ENCODE measurements around the gene BRD1.
"Not testable (repeated sequence)": the region's sequence is repeated elsewhere in the genome, so short reads cannot be mapped to it uniquely, and the experiment has no call there.

BRD1 gene

GRCh38 chr22:49825944-49826602 is 1.6 kb downstream of the BRD1 start:
- DNase-seq, result no peak

DNA sequence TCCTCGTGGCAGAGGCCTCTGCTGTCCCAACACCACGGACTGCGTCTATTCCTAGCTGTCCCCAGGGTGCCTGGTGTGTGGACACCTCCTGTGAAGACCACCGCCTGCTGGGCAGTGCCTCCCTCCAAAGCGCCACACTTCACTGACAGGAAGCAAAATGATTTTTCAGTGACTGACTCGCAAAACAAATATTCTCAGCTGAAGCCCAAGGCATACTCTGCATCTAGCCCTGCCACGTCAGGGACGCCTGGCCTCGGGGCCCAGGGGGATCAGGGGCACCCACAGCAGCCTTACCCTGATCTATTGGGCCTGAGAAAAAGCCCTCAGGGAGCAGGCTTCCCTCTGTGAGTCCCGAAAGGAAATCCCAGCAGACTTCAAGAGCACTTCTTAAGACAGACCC is 2.2 kb downstream of the BRD1 start:
- no peak for DNase-seq

GRCh38 chr22:49824936-49825335 is 2.7 kb downstream of the BRD1 start:
- no peak for DNase-seq

- no peak for DNase-seq
Measured at GRCh38 chr22:49824185-49824925, 3.3 kb downstream of the BRD1 start.

- no peak for DNase-seq
Measured at GRCh38 chr22:49823289-49824045, 4.2 kb downstream of the BRD1 start.

DNA sequence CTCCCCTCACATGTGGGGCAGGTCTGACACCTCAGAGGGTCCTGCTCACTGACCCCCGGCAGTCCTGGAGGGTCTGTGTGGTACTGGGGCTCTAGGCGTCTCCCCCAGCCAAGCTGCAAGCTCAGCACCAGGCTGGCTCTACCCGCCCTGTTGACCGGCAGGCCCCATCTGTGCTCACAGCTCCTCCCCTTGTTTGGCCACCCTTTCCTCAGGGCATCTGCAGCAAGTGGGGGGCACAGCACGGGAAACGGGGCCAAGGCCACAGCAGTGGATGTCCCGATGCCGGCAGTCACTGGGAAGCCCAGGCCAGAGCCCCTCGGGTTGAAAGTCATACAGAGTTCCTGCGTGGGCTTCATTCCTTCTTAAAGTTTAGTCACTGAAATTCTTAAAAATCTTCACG is 5.9 kb downstream of the BRD1 start:
- not testable (repeated sequence) for DNase-seq

GRCh38 chr22:49820984-49821383 is 6.7 kb downstream of the BRD1 start:
- DNase-seq, result no peak

GRCh38 chr22:49817359-49817758 is 10.3 kb downstream of the BRD1 start:
- DNase-seq, result no peak

DNA sequence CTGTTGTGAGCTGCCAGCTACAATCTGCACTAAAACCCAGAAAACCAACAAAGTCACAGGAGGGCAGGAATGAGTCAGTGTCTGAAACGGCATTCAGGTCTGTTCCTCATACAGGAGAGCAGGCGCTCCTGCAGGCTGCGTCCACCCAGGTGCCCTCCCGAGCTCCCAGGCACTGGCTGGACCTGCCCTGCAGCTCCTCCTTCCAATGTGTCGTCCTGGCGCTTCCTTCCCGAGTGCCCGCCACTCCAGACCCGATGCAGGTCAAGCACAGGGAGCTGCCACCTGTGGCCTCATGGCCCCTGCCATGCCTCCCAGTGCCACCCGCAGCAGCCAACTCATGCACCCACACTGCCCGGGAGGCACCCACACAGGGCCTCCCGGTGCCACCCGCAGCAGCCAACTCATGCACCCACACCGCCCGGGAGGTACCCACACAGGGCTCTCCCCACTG is 12.0 kb downstream of the BRD1 start:
- DNase-seq, result no peak

DNA sequence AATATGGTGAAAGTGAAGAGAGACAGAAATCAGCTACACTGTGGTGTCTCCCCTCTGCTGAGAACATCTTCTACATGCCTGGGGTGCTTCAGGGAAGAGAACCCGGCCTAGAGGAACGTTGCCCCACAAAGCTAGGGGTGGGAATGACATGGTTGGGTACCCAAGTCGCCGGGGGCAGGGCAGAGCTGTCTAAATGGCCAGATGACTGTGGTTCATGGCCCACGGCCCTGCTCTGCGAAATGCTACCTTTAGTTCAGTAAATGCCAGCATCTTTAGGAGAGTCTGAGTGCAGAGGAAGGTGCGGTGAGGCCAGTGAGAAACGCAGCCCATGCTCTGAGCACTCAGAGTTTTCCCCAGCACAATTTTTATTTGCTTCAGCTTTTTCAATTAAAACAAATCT is 12.8 kb downstream of the BRD1 start:
- DNase-seq, result no peak

DNA sequence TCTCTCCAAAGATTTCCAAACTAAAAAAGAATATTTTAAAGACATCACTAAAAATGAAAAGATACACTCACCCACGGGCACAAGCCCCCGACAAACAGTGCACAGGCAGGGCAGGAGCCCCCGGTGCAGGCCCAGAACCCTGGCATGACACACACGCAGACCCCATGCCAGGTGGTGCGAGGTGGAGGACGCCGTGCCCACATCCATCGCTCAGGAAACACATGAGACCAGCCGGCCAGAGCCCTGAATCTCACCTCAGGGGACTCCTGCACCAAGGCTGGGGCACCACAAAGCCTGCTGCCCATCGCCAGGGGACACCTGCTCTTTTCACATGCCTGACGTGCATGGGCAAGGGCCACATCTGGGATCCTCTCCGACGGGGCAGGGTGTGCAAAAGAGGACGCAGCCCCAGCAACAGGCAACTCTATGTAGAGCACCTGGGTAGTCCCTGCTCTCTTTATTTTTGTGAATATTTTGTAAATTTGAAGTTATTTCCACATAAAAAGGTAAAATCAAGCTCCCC is 13.4 kb downstream of the BRD1 start:
- DNase-seq, result no peak

DNA sequence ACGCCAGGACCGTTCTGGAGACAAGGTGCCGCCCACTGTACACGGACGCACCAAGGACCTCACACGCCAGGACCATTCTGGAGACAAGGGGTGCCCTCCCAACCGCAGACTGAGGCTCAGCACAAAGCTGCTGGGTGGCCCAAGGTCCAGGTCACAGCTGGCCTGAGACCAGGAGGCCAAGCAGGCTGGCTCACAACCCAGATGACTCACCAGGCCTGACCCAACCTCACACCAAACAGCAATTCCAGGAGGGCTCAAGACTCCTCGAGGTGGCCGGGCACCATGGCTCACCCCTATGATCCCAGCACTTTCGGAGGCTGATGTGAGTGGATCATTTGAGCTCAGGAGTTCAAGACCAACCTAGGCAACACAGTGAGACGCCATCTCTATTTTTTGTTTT is 14.8 kb downstream of the BRD1 start:
- DNase-seq, result no peak

DNA sequence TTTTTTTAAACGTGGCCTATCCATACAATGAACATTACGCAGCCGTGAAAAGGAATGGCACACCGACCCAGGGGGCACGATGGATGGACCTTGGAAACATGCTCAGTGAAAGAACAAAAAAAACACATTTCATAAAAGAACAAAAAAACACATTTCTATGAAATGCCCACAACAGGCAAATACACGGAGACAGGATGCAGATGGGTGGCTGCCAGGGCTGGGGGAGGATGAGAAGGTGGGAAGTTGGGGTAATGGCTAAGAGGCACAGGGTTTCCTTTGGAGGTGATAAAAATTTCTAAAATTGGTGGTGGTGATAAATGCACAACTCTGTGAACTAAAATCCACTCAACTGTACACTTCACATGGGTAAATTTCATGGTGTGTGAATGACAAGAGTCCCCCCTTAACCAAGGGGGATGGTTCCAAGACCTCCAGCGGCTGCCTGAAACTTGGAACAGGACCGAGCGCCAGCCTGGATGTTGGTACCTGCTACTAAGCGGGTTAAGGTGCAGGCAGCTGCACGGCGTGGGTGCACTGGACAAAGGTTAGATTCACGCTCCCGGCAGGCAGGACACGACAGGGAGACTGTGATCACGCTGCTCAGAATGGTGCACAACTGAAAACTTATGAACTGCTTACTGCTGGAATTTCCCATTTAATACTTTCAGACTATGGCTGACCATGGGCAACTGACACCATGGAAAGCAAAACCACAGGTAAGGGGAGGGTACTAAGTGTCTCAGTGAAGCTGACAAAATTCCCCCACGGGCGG is 16.5 kb downstream of the BRD1 start:
- no peak for DNase-seq

DNA sequence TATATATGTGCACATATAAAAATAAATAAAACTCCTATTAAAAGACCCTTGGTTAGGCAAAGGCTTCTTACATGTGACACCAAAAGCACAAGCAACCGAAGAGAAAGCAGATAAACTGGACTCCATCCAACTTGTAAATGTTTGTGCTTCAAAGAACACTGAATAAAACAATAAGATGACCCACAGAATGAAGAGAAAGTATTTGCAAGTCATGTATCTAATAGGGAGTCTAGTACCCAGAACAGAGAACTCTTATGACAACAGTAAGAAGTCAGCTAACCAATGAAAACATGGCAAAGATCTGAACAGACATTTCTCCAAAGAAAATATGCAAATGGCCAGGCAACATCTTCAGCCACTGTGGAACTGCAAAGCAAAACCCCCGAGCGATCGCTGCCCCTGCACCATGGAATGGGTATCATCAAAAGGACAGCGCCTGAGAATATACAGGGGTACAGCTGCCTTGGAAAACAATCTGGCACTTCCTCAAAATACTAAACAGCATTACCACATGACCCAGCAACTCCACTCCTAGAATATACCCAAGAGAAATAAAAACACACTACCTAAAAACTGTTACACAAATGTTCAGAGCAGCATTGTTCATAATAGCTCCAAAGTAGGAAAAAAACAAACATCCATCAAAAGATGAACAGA is 17.2 kb downstream of the BRD1 start:
- DNase-seq, result no peak

GRCh38 chr22:49807780-49808708 is 19.6 kb downstream of the BRD1 start:
- DNase-seq, result no peak

DNA sequence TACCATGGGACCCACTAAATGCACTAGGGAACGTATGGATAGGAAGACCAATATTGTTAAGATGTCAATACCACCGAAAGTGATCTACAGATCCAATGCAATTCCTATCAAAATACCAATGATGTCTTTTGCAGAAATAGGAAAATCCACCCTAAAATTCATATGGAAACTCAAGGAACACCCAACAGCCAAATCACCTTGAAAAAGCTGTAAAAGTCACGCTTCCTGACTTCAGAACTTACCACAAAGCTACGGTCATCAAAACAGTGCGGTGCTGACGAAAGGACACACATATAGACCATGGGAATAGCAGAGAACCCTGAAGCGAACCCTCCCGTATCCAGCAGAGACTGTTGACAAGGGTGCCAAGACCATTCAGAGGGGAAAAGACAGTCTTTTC is 20.5 kb downstream of the BRD1 start:
- no peak for DNase-seq

- no peak for DNase-seq
Measured at GRCh38 chr22:49803737-49804375, 23.8 kb downstream of the BRD1 start.

- DNase-seq, result no peak
Measured at GRCh38 chr22:49803134-49803533, 24.5 kb downstream of the BRD1 start.

DNA sequence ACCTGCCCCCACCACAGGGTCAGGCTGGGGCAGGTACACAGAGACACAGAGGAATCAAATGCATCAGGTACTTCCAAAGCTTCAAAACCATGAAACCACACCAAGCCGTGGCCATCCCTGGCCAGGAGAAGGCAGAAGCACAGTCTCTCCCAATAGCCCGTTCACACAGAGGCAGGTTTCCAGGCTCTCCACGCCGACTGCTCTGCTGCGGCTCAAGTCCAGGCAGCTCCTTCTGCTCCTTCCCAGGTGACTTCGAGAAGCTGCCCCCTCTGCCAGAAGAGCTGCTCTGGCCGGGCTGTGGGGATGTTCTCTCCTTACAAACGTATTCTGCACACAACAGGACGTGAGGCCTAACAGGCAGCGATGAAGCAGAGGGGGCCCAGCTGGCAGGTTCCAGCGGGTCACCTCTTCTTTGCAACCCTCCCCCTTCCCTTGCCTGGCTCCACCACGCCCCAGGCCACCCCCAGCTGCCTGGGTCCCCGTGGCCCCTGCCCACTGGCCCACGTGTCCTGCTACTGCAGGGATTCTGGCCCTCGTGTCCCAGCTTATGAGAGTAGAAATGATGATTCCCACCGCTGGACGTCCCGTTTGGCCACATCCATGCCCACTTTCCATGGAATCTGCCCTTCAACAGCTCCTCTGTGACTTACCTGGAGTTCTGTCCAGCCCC is 26.1 kb downstream of the BRD1 start:
- no peak for DNase-seq

All from SIG-M5 (cell line).